GM19397 (cell line): ENCODE results near the gene FLT3.
"Not testable (repeated sequence)": the region's sequence is repeated elsewhere in the genome, so short reads cannot be mapped to it uniquely, and the experiment has no call there.

ENCODE experiments used
- ATAC-seq: cut with Tn5 transposase; IDR thresholded peaks from one replicate; pipeline ENCODE4 v1.9.1; 2021; ENCODE audit warnings: mild to moderate bottlenecking, moderate library complexity; ENCODE audit not compliant: unreplicated experiment

Gene FLT3

DNA sequence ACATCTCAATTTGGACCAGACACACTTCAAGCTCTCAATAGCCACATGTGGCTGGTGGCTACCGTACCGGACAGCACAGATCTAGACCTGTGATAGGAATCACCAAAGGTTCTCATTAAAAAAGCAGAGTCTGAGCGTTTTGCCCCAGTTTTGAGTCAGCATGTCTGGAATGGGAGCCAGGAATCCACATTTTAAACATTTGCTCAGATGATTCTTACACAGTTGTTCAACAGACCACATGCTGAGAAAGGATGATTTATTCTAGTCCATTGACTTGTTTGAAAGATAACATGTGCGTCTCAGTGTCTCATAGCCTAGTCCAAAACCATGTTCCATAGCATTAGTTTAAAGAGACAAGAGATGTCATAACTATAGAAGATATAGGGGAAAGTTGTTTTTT lies 53.4 kb downstream of the FLT3 start:
- no peak for ATAC-seq

DNA sequence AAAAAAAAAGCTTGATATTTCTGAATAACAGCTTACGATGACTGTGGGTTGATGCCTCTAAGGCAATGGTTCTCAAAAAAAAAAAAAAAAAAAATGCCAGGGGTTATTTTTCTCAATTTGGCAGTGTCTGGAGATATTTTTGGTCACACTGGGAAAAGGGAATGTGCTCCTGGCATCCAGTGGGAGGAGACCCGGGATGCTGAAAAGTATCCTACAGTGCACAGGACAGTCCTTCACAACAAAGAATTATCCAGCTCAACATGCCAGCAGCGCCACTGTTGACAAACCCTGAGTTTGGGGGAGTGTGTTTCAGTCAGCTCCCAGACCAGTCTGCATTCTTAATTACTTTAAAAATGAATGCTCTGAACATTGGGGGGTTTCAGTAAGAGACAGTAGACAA lies 54.5 kb downstream of the FLT3 start:
- ATAC-seq, result no peak

DNA sequence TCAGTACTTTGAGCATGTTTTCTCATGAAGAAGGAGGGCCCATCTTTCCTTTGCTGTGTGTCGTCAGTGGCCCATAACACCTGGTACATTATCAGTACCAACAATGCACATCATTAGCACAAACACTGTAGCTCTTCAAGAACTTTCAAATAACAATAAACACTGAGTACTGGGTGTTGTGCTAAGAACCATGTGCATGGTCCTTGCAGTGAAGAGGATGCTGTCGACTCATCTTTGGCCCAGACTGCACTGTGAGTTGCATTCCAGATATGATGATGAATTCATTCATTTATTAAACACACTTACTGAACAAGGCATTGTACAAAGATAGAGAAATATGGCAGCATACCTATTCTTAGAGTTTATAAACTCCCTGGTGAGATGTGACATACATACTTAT lies 55.8 kb downstream of the FLT3 start:
- ATAC-seq, result no peak

DNA sequence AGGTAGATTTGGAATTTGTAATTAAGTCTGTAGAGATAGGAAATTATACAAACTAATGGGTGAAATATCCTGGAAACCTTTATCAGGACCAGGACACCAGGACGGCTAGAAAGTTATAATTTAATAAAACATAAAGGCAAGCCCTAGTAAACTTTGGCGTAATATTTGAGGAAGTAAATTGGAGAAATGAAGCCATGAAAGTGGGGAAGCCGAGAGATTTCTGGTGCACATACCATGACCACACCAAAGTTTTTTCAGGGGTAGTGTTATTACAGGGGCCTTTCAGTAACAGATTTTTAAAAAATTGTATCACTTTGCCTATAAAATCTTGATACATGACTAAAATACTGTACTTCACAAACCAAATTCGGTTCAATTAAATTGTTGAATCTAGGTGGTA lies 57.2 kb downstream of the FLT3 start:
- ATAC-seq, result no peak

DNA sequence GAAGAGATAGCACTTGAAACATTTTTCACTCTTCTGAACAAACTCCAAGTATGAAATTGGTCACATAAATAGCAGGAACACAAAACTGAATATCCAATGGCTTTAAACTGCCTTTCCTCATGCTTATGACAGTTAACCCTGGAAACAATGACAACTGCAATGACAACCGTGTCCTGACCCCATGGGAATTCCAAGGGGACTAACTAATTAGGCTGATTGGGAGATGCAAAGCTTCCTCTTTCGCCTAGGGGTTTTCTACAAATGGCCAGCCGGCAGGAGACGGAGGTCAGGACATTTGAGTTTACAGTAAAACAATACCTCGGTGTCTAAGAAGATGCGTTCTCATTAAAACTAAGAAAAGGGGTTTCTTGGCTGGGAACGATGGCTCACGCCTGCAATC lies 58.9 kb downstream of the FLT3 start:
- ATAC-seq, result no peak

DNA sequence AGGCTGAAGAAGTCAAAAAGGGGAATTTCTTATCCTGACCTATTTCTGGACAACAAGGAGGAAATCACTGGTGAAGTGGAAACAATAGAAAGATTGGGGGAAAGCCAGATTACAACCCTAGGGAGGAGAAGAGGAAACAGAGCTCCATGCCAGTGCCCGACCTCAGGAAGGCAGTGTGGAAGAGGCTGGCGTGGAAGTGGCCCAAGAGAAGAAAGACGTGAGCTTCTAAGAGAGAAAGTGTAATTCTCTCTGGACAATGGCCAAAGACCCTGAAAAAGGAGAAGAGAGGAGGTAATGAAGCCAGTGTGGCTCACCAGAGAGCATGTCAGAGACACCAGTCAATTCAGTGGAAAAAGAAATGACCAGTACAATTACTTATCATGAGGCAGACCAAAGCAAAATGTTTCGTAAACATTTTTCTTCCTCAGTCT lies 59.3 kb downstream of the FLT3 start:
- ATAC-seq, result no peak

DNA sequence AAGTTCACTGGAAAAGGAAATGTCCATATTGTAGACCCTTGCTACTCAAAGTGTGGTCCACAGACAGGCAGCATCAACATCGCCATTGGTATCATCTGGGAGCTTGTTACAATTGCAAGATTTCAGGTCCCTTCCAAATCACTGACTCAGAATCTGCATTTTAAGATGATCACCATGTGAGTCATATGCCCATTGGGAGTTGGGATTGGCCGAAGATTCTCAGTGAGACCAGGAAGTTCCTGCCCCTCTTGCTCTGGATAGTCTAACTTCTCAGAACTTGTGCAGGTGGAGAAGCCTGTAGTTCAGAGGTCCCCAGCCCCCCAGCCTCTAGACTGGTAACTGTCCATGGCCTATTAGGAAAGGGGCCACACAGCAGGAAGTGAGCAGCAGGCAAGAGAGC lies 63.0 kb downstream of the FLT3 start:
- ATAC-seq, result no peak

DNA sequence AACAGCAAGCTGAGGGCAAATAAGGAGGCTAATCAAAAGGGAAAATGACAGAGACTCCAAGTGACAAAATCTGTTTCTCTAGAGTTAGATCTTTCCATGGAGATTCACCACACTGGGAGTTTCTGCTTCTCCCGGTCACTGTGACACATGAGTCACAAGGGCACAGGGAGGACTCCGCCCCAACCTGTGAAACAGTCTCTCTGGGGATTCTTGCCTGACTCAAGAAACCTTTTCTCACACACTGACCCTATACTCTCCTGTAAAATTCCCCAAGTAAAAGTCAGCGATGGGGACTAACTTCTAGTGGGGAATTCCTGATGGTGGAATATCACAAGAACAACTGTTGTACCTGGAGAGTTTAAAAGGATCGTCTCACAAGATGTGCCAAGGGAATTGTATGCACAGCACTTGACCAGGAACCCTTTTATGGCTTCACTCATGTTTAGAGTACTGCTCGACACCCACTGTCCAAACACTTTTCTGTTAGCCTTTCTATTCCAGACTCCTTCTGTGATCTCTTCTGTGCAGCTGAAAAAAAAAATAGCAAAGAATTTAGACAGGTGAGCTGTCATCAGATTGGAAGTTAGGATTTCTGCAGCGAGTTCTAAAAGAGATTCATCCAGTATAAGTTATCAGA lies 65.1 kb downstream of the FLT3 start:
- ATAC-seq, result no peak

DNA sequence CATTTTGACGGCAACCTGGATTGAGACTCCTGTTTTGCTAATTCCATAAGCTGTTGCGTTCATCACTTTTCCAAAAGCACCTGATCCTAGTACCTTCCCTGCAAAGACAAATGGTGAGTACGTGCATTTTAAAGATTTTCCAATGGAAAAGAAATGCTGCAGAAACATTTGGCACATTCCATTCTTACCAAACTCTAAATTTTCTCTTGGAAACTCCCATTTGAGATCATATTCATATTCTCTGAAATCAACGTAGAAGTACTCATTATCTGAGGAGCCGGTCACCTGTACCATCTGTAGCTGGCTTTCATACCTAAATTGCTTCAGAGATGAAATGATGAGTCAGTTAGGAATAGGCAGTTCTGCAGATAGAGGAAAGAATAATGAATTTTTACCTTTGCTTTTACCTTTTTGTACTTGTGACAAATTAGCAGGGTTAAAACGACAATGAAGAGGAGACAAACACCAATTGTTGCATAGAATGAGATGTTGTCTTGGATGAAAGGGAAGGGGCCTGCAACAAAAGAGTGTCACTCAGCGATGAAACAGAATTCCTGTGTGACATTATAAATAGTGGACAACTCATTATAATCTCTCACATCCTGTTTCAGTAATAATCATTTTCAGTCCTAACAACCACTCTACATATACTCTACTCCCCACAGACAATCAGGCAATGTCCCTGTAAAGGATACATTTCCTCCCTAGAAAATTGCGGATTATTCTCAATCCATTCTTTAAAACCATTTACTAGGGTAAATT lies 66.3 kb downstream of the FLT3 start:
- ATAC-seq, result no peak

DNA sequence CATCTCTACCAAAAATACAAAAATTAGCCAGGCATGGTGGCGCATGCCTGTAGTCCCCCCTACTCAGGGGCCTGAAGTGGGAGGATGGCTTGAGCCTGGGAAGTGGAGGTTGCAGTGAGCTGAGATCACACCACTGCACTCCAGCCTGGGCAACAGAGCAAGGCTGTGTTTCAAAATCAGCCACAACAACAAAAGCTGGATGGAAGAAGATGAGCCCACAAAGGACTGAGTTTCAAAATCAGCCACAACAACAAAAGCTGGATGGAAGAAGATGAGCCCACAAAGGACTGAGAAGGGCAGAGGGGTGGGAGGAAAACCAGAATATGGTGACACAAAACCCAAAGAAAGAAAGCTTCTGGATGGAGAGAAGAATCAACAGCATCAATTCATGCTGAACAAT lies 67.9 kb downstream of the FLT3 start:
- not testable (repeated sequence) for ATAC-seq

DNA sequence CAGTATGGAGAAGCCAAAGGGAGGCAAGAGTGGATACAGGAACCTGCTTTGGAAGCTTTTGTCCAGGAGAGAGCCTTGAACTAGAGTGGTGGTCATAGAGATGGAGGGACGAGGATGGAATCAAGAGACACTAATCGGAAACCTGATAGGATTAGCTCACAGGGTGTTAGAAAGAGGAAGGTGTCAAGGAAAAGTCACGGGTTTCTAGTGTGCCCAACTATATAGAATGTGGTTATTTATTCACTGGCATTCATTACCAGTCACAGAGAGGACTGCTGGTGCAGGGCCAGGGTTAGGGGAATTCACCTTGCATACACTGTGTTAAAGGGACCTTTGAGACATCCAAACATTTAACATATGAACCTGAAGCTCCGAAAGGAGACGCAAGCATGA lies 68.5 kb downstream of the FLT3 start:
- ATAC-seq, result no peak

DNA sequence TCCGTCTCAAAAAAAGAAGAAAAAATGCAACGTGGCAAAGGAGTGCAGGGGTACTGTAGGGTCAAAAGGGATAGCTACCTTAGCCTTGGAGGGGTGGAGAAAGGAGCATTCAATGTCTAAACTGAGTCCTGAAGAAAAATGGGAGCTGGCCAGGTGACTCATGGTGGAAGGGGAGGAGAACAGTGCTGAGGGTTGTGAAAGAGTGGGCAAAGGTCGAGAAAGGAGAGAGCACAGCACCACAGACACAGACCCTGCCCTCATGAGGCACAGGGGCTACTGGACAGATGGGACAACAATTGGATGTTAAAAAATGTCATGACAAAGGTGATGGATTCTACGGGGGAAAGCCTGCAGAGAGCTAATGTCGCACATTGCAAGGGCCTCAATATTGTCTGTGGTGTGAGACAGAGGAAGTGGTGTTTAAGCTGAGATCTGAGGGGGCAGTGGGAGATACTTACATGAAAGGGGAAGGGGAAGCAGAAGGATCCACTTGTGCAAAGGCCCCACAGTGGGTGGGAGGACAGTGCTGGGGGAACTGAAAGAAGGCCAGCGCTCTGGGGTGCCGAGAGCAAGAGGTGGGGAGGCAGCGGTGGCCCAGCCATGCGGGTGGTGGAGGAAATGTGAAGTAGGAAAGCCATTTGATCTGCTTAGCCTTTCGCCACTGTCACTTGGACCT lies 69.0 kb downstream of the FLT3 start:
- ATAC-seq, result peak; percentile 50

DNA sequence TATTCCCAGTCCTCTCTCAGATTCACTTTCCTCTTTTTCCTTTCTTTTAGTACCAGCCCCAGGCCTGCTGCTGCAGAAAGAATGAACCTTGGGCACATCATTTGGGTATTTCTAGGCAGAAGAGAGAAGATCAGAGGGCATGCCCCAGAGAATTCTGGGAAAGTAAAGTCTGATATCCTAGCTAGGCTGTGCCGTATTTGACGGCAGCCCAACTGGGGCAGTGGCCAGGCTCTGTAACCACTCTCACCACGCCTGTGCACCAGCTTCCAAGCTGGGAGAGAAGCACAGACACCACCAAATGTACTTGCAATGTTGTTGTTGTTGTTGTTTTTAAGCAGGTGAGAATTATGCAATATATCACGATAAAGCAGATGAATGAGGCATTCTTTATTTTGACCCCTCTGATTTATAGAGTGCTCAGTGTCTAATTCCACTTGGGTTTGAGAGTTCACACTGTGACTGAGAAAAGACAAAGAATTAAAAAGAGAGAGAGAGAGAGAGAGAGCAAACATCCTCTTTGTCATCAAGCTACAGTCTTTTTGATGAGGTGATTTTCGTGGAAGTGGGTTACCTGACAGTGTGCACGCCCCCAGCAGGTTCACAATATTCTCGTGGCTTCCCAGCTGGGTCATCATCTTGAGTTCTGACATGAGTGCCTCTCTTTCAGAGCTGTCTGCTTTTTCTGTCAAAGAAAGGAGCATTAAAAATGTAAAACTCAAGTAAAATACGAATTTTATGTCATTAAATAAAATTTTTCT lies 72.6 kb downstream of the FLT3 start:
- ATAC-seq, result no peak

DNA sequence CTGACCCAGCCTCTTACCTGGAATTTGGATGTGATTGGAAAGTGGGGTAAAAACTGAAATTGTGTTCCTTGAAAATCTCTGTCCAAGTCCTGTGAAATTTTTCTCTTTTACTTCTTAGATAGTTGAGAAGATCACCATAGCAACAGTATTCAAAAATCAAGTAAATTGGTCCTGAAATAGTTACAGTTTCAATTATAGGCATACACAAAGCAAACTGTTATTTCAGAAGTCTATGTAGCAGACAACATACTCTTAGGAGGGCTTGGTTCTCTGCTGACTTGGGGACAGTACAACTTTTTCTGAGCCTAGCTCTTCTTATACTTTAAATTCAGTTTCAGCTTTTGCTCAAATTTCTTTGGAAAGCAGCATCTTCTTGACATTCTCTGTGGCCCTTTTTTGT lies 73.3 kb downstream of the FLT3 start:
- ATAC-seq, result no peak

DNA sequence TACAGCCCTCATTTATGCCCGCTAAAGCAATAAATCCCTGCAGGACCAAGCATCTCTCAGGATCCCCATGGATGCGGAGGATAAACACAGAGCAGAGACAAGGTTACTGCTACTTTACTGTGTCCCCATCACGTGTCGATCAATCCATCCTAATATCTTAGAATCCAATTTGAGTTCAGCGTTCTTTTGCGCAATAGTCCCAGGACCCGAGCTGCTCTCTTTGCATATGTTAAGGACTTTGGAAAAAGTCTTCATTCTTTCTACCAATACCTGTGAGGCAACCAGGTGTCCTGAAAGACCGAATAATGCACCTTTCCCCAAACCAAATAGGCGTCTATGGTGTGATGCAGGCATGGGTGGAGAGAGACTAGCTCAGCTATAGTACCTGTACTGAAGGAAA lies 73.9 kb downstream of the FLT3 start:
- ATAC-seq, result no peak

DNA sequence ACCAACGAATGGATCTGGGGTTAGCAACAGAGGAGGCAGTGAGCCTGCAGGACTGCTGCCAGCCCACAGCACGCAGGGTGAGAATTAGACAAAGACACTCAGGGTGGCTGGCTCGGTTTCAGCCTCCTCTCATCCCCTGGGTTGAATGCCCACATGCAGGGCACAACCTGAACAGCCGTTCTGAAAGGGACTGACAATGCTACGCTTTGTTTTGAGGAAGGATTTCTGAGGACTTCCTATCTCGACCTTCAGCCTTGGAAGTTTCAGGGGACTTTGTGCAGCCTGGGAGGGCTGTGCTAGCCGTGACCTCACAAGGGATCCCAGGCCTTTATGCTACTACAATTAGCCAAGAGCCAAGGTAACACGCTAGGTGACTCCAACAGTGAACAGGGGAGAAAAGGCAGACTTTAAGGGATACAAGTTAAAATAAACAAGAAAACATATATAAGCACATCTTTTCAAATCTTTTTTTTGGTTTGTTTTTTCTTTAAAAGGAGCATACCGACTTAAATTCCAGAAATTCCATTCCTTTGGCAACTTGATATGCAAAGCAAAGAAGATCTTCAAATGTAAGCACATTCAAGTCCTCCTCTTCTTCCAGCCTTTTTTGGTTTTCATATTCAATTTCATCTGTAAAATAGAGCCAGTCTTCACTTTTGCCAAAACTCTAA lies 77.4 kb downstream of the FLT3 start:
- ATAC-seq, result no peak

DNA sequence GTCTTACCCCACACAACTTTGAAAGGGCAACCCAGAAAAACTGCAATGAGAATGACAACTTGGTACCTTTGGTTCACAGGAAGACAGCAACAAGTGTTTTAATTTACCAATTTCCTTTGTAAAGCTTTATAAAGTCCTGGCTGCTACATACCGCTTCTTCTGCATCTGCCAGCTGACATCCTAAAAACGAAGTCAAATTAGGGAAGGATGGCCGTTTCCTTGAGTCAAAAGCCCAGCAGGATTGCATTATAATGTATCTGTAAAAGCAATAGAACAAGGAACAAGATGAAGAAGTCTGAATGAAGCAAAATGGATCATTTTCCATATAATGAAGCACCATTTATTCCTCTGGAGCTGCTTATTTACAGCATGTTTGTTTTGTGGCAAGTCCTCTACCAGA lies 86.1 kb downstream of the FLT3 start:
- no peak for ATAC-seq

DNA sequence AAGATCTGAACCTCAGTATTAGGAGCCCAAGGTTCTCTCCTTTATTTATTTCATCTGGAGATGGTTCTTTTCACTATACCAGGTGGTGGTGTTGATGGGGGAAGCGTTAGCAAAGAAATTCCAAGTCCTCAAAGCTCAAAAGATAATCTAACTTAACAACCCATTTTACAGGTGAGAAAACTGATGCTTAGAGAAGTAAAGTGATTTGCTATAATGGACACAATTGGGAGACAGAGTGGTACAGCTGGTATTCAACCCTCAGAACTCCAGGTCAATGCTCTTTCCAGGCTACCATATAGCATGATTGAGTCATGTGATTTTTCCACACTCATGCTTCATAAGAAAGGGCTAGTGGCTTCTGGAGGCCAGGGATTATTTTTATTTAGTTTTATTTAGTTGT lies 86.9 kb downstream of the FLT3 start:
- no peak for ATAC-seq

DNA sequence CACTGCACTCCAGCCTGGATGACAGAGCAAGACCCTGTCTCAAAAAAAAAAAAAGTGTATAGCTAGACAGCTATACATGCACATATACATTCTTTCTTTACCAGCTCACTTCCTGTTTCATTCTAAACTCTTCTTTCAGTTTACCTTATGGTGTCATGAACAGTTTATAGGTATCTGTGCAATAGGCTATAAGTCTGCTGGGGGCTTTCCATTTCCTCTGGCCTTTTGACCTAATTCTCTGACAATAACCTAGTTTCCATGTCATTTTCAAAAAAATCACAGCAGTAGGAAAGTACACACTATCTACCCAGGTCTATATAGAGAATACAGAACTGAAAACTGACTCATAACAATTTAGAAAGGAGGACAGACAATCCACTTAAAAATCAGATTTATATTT lies 87.5 kb downstream of the FLT3 start:
- peak; percentile 83 for ATAC-seq

DNA sequence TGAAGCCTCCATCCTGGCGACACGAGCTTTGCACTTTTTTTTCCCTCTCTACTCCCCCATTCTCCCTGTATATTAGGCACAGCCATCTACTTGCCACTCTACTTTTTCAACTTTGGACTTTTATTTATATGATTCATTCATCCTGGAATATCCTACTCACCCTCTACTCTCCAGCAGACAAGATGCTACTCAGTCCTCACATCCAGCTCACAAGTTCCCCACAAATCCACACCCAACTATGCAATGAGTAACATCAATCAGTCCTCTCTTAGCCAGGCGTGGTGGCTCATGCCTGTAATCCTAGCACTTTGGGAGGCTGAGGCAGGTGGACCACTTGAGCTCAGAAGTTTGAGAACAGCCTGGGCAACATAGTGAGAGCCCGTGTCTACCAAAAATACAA lies 88.0 kb downstream of the FLT3 start:
- ATAC-seq, result no peak

DNA sequence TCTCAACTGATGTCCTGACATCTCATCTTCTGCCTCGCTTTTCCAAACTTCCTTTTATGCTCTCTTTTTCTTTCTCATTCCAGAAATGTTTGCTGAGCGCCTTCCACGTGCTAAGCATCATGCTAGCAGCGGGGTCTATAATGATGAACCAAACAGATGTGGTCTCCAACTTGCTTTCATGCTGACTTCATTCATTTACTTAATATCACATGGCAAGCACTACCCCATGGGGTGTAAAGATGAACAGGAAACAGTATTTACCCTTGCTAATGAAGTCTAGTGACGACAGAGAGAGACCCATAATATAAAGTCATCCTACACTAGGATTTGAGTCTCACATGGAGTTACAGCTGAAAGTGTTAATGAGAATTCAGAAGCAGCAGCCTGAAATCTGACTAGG lies 90.3 kb downstream of the FLT3 start:
- no peak for ATAC-seq
